K562 (cell line): ENCODE results near the gene ASPHD1. TPM values are rescaled to one million over a fixed set of nuclear protein-coding genes. Genes with fewer than 3 reads are reported as not detected.

Experiments used
- ATAC-seq: fragments of 200-7000 bp; cut with Tn5 transposase; 3 replicates; pipeline ENCODE4 v1.9.1; 2020; ENCODE audit warnings: moderate library complexity
- BruUV-seq: library from RNA; stranded (reverse); fragments of 400-500 nt; replicated peaks from 2 replicates; lab custom pipeline; 2021; lab: Mats Ljungman, UMichigan
- CTCF ChIA-PET: fragments of 300-600 bp; formaldehyde crosslinking; extraction: SDS; loops from one replicate; lab custom pipeline; 2021; ENCODE audit warnings: low intra/inter-chr PET ratio; lab: Yijun Ruan, JAX
- POLR2A ChIA-PET: fragments of 300-600, 350-650 bp; sonication (Branson Sonifier 250); formaldehyde crosslinking; extraction: SDS; loops from one replicate; lab custom pipeline; 2021; ENCODE audit warnings: antibody characterized with exemption, inconsistent platforms; lab: Yijun Ruan, JAX
- DNase-seq, 4 experiments: peaks; one replicate each; pipeline versions ENCODE4 v3.0.0 to v3.0.0-alpha.2; 2011 to 2018; ENCODE audit warnings: low spot score in 3 of 4, mixed read lengths in 3 of 4; ENCODE audit errors: extremely low read depth in 1 of 4
- FAIRE-seq: peaks from 2 replicates; lab custom pipeline; 2011; peaks lifted over from hg19 to GRCh38; lab: Jason Lieb, UNC
- H2AFZ ChIP-seq: 2 replicates; pipeline ENCODE4 v1.6.0; 2011; ENCODE audit warnings: low read depth, low read length, control low read depth, inconsistent platforms
- H3K27ac ChIP-seq: fragments of 200-600 bp; 3 replicates; pipeline ENCODE4 v1.8.0; 2011; ENCODE audit warnings: low read depth, mild to moderate bottlenecking, control low read depth, inconsistent platforms, low read length, moderate library complexity, mixed read lengths; ENCODE audit errors: extremely low read depth
- H3K27me3 ChIP-seq, 2 experiments: fragments of 300-600 bp in 1 of 2; 2 replicates in 1 of 2; 3 replicates in 1 of 2; pipeline versions ENCODE4 v1.6.0 to v1.8.0; 2011; ENCODE audit warnings: inconsistent platforms in 2 of 2, low read length in 2 of 2, mild to moderate bottlenecking in 1 of 2, mixed read lengths in 1 of 2, moderate library complexity in 1 of 2; ENCODE audit not compliant: control insufficient read depth in 2 of 2, insufficient read depth in 2 of 2
- H3K36me3 ChIP-seq: fragments of 300-600 bp; 3 replicates; pipeline ENCODE4 v1.8.0; 2011; ENCODE audit warnings: mild to moderate bottlenecking, low read length, inconsistent platforms; ENCODE audit not compliant: control insufficient read depth, insufficient read depth
- H3K4me1 ChIP-seq, 2 experiments: fragments of 200-600 bp in 1 of 2; replicated peaks in 1 of 2; 2 replicates in 1 of 2; 3 replicates in 1 of 2; pipeline versions ENCODE4 v1.5.1 to v1.8.0; 2011; ENCODE audit warnings: inconsistent platforms in 2 of 2, low read length in 2 of 2, mild to moderate bottlenecking in 1 of 2, mixed read lengths in 1 of 2, moderate library complexity in 1 of 2; ENCODE audit not compliant: control insufficient read depth in 2 of 2, insufficient read depth in 2 of 2
- H3K4me2 ChIP-seq: 2 replicates; pipeline ENCODE4 v1.6.1; 2011; ENCODE audit warnings: low read length, control low read depth, inconsistent platforms, mixed read lengths; ENCODE audit not compliant: insufficient read depth
- H3K4me3 ChIP-seq: fragments of 200-600 bp; sonication (generic), shearing (Covaris generic); 2 replicates; pipeline ENCODE4 v1.5.1; 2016; ENCODE audit warnings: control low read depth, inconsistent platforms
- H3K79me2 ChIP-seq: fragments of 200-600 bp; 3 replicates; pipeline ENCODE4 v1.8.0; 2011; ENCODE audit warnings: low read length, inconsistent platforms; ENCODE audit not compliant: control insufficient read depth, insufficient read depth
- H3K9ac ChIP-seq, 2 experiments: 2 replicates each; pipeline versions ENCODE4 v1.6.0 to v1.6.1; 2011; ENCODE audit warnings: low read depth in 2 of 2, low read length in 2 of 2, control low read depth in 1 of 2, inconsistent platforms in 1 of 2, mild to moderate bottlenecking in 1 of 2, mixed read lengths in 1 of 2; ENCODE audit not compliant: insufficient read depth in 1 of 2
- H3K9me1 ChIP-seq: one replicate; pipeline ENCODE4 v1.6.0; 2011; ENCODE audit warnings: inconsistent platforms, mild to moderate bottlenecking, low read length, moderate library complexity; ENCODE audit not compliant: control insufficient read depth, insufficient read depth
- H3K9me3 ChIP-seq: replicated peaks from 2 replicates; pipeline ENCODE4 v1.5.1; 2011; ENCODE audit warnings: low read depth, low read length, inconsistent platforms; ENCODE audit not compliant: control insufficient read depth, insufficient read depth
- H4K20me1 ChIP-seq: replicated peaks from 2 replicates; pipeline ENCODE4 v1.6.1; 2011; ENCODE audit warnings: low read length, inconsistent platforms, mixed read lengths; ENCODE audit not compliant: control insufficient read depth, insufficient read depth
- KAT8 ChIP-seq: fragments of 450-650 bp; IDR thresholded peaks from 2 replicates; pipeline ENCODE4 v1.6.1; 2016; ENCODE audit warnings: low read depth, mild to moderate bottlenecking
- PHB ChIP-seq: fragments of 250-450 bp; sonication (Bioruptor Pico); IDR thresholded peaks from 2 replicates; pipeline ENCODE4 v1.5.0; 2021
- XRCC3 ChIP-seq: fragments of 450-650 bp; IDR thresholded peaks from 2 replicates; pipeline ENCODE4 v1.6.1; 2017; ENCODE audit warnings: mild to moderate bottlenecking, moderate library complexity
- ZNF57 ChIP-seq: fragments of 450-650 bp; formaldehyde crosslinking; IDR thresholded peaks from 2 replicates; pipeline ENCODE4 v1.4.0; 2020; ENCODE audit warnings: mild to moderate bottlenecking, moderate library complexity
- ZNF639 ChIP-seq, 2 experiments: fragments of 200-800 bp in 1 of 2; sonication (Bioruptor generic) in 1 of 2; sonication (generic) in 1 of 2; formaldehyde crosslinking in 1 of 2; IDR thresholded peaks in 1 of 2; conservative IDR thresholded peaks in 1 of 2; 2 replicates each; pipeline versions ENCODE4 v1.5.0 to v1.6.1; 2016 to 2020; ENCODE audit warnings: missing compliant biosample characterization in 1 of 2, missing genetic modification characterization in 1 of 2, missing genetic modification reagents in 1 of 2
- ZNF778 ChIP-seq: fragments of 450-650 bp; formaldehyde crosslinking; IDR thresholded peaks from 2 replicates; pipeline ENCODE4 v1.4.0; 2020; ENCODE audit warnings: mild to moderate bottlenecking, moderate library complexity
- WGBS: fragments of 100-300 bp; shearing (Covaris generic); methylation state at CpG from one replicate; pipeline ENCODE4 v1.1.6; 2016; ENCODE audit warnings: low coverage, mixed read lengths; ENCODE audit not compliant: insufficient coverage; ENCODE audit errors: missing lambda C conversion rate; 5-methylcytosine and 5-hydroxymethylcytosine counted together
- in situ Hi-C: fragments of 300-500 bp; cut with MboI; formaldehyde crosslinking; loops from 4 replicates; pipeline ENCODE4 v1.15.0; 2018; ENCODE audit warnings: inconsistent platforms, mixed read lengths
- intact Hi-C: fragments of 100-400 bp; cut with micrococcal nuclease; formaldehyde crosslinking; loops from 2 replicates; pipeline ENCODE4 v1.14.2; 2022
- polyA plus RNA-seq, 8 experiments: library from polyadenylated mRNA; depleted of rRNA in 4 of 8; stranded (reverse) in 5 of 8; unstranded in 3 of 8; fragments of >200 nt; fragmentation: Nextera tagmentation in 2 of 8; fragmentation: Illumina TruSeq in 1 of 8; extraction: Ambion mirVana in 2 of 8; extraction: Trizol in 1 of 8; gene quantifications; 2 replicates each; pipeline versions ENCODE4 v1.2.1 to v1.2.3, GENCODE V29; 2011 to 2014; ENCODE audit warnings: inconsistent platforms in 1 of 8, missing spikeins in 1 of 8
- total RNA-seq, 7 experiments: library from RNA; depleted of rRNA in 6 of 7; stranded (reverse); fragments of >200 nt in 6 of 7; fragmentation: Illumina TruSeq in 2 of 7; extraction: Trizol in 2 of 7; gene quantifications; 2 replicates each; pipeline versions ENCODE4 v1.2.1 to v1.2.3, GENCODE V29; 2011 to 2021; ENCODE audit warnings: low replicate concordance in 1 of 7

The ASPHD1 gene
- total and polyA plus RNA-seq, 9 of the 15 experiments (the other 6 are each of a cell fraction or from before 2014, with no cell fraction given): 0.03 to 0.70 (median 0.24) TPM; not detected in 5

GRCh38 chr16:29950806-29951461, 50.6 kb downstream of the ASPHD1 start (continued):
- TF ChIP-seq ZNF639 (CRISPR knock-in tag; conservative IDR thresholded peaks at IDR 0.05 in 1 of 2, IDR thresholded peaks at IDR 0.05 in 1 of 2) (no peak), ZNF57 (CRISPR knock-in tag) (no peak)

GRCh38 chr16:29951625-29952365, 51.5 kb downstream of the ASPHD1 start:
- DNase-seq: no peak
- ChIA-PET CTCF (no interaction called here), POLR2A (interaction anchor here (0.6 kb wide), 1 partner anchor 9 kb away, joined by 4 read pairs; no protein-coding TSS in a partner anchor)
- no peak overlapping the region for H3K9ac ChIP-seq
- peak; percentile 45; the same call in 2 of the 3 replicates for ATAC-seq
- no peak for FAIRE-seq
- H3K27me3 ChIP-seq: no peaks in the 10 kb centered on the region
- peaks cover 0 to 3% of the 10 kb centered on the region in 2 experiments; a peak in 1 of 5 replicates for H3K4me1 ChIP-seq
- H3K79me2 ChIP-seq: no peaks in the 10 kb centered on the region
- intact Hi-C loops: no loop called here
- BruUV-seq: no TSS peak
- H4K20me1 ChIP-seq: no peaks in the 10 kb centered on the region
- H3K4me3 ChIP-seq: no peak overlapping the region
- peak overlapping the region; percentile 22; the same call in 1 of the 2 replicates for H2AFZ ChIP-seq
- WGBS: 66% methylated on average over 8 of the region's 8 CpGs
- peaks cover 9% of the 10 kb centered on the region for H3K9me3 ChIP-seq
- no peaks in the 10 kb centered on the region for H3K36me3 ChIP-seq
- H3K4me2 ChIP-seq: no peak overlapping the region
- in situ Hi-C loops: no loop called here
- TF ChIP-seq XRCC3 (no peak), ZNF778 (no peak), PHB (CRISPR knock-in tag) (no peak), KAT8 (no peak)
- H3K9me1 ChIP-seq: no peaks in the 10 kb centered on the region
- H3K27ac ChIP-seq: no peak overlapping the region

Other genes with a start within 250 kb of the ASPHD1 start
Only the 7 nearest of the 25 such genes appear.
- gene PAGR1, start 84.3 kb upstream of the ASPHD1 start, total RNA-seq (2014; rRNA removed): 58.2 and 68.3 TPM in 2 replicates
- 16.5 and 16.8 TPM in 2 replicates for gene PAGR1, start 84.3 kb upstream of the ASPHD1 start, total RNA-seq (2014; rRNA removed; fragmentation: Illumina TruSeq; extraction: Trizol)
- 40.7 and 42.2 TPM in 2 replicates for gene PAGR1, start 84.3 kb upstream of the ASPHD1 start, total RNA-seq (2015; rRNA removed; fragmentation: Illumina TruSeq; extraction: Trizol)
- 33.3 and 36.0 TPM in 2 replicates for gene PAGR1, start 84.3 kb upstream of the ASPHD1 start, total RNA-seq (2021)
- gene PAGR1, start 84.3 kb upstream of the ASPHD1 start, polyA plus RNA-seq (2011; rRNA removed): 15.4 and 16.6 TPM in 2 replicates
- gene PAGR1, start 84.3 kb upstream of the ASPHD1 start, polyA plus RNA-seq (2014; fragmentation: Illumina TruSeq; extraction: Trizol): 15.7 and 26.0 TPM in 2 replicates
- gene PAGR1, start 84.3 kb upstream of the ASPHD1 start, polyA plus RNA-seq (2014; fragmentation: Nextera tagmentation; extraction: Ambion mirVana): 1 to 10 TPM; 1.4 to 4.5 TPM
- 42.8 and 51.3 TPM in 2 replicates for gene PAGR1, start 84.3 kb upstream of the ASPHD1 start, polyA plus RNA-seq (2014; rRNA removed)
- 0.53 and 1.00 TPM in 2 replicates for gene MVP, start 80.0 kb upstream of the ASPHD1 start, total RNA-seq (2014; rRNA removed)
- 0.41 and 0.65 TPM in 2 replicates for gene MVP, start 80.0 kb upstream of the ASPHD1 start, total RNA-seq (2014; rRNA removed; fragmentation: Illumina TruSeq; extraction: Trizol)
- gene MVP, start 80.0 kb upstream of the ASPHD1 start, total RNA-seq (2015; rRNA removed; fragmentation: Illumina TruSeq; extraction: Trizol): 0.76 and 0.98 TPM in 2 replicates
- gene MVP, start 80.0 kb upstream of the ASPHD1 start, total RNA-seq (2021): 1.4 and 1.9 TPM in 2 replicates
- gene MVP, start 80.0 kb upstream of the ASPHD1 start, polyA plus RNA-seq (2011; rRNA removed): 0.39 and 1.1 TPM in 2 replicates
- gene MVP, start 80.0 kb upstream of the ASPHD1 start, polyA plus RNA-seq (2014; fragmentation: Illumina TruSeq; extraction: Trizol): 0.43 and 0.69 TPM in 2 replicates
- not detected for gene MVP, start 80.0 kb upstream of the ASPHD1 start, polyA plus RNA-seq (2014; fragmentation: Nextera tagmentation; extraction: Ambion mirVana)
- 0.66 and 1.1 TPM in 2 replicates for gene MVP, start 80.0 kb upstream of the ASPHD1 start, polyA plus RNA-seq (2014; rRNA removed)
- 32.5 and 42.4 TPM in 2 replicates for gene CDIPT, start 37.3 kb upstream of the ASPHD1 start, total RNA-seq (2014; rRNA removed)
- gene CDIPT, start 37.3 kb upstream of the ASPHD1 start, total RNA-seq (2014; rRNA removed; fragmentation: Illumina TruSeq; extraction: Trizol): 6.3 and 8.4 TPM in 2 replicates
- 17.1 and 17.6 TPM in 2 replicates for gene CDIPT, start 37.3 kb upstream of the ASPHD1 start, total RNA-seq (2015; rRNA removed; fragmentation: Illumina TruSeq; extraction: Trizol)
- 34.3 and 36.7 TPM in 2 replicates for gene CDIPT, start 37.3 kb upstream of the ASPHD1 start, total RNA-seq (2021)
- 23.0 and 31.9 TPM in 2 replicates for gene CDIPT, start 37.3 kb upstream of the ASPHD1 start, polyA plus RNA-seq (2011; rRNA removed)
- gene CDIPT, start 37.3 kb upstream of the ASPHD1 start, polyA plus RNA-seq (2014; fragmentation: Illumina TruSeq; extraction: Trizol): 24.4 and 38.2 TPM in 2 replicates
- 1 to 10 TPM; 1.3 to 2.1 TPM for gene CDIPT, start 37.3 kb upstream of the ASPHD1 start, polyA plus RNA-seq (2014; fragmentation: Nextera tagmentation; extraction: Ambion mirVana)
- 37.0 and 37.9 TPM in 2 replicates for gene CDIPT, start 37.3 kb upstream of the ASPHD1 start, polyA plus RNA-seq (2014; rRNA removed)
- 1.3 and 1.6 TPM in 2 replicates for gene SEZ6L2, start 938 bp upstream of the ASPHD1 start, total RNA-seq (2014; rRNA removed)
- gene SEZ6L2, start 938 bp upstream of the ASPHD1 start, total RNA-seq (2014; rRNA removed; fragmentation: Illumina TruSeq; extraction: Trizol): 0.29 and 0.40 TPM in 2 replicates
- gene SEZ6L2, start 938 bp upstream of the ASPHD1 start, total RNA-seq (2015; rRNA removed; fragmentation: Illumina TruSeq; extraction: Trizol): 0.72 TPM in 2 replicates
- gene SEZ6L2, start 938 bp upstream of the ASPHD1 start, total RNA-seq (2021): 2.1 TPM in 2 replicates
- 0.36 and 1.6 TPM in 2 replicates for gene SEZ6L2, start 938 bp upstream of the ASPHD1 start, polyA plus RNA-seq (2011; rRNA removed)
- gene SEZ6L2, start 938 bp upstream of the ASPHD1 start, polyA plus RNA-seq (2014; fragmentation: Illumina TruSeq; extraction: Trizol): 1.2 and 1.7 TPM in 2 replicates
- gene SEZ6L2, start 938 bp upstream of the ASPHD1 start, polyA plus RNA-seq (2014; fragmentation: Nextera tagmentation; extraction: Ambion mirVana): under 1 TPM; 0.10 to 0.22 TPM
- gene SEZ6L2, start 938 bp upstream of the ASPHD1 start, polyA plus RNA-seq (2014; rRNA removed): 1.3 TPM in 2 replicates
- 9.8 and 10.6 TPM in 2 replicates for gene KCTD13, start 25.7 kb downstream of the ASPHD1 start, total RNA-seq (2014; rRNA removed)
- gene KCTD13, start 25.7 kb downstream of the ASPHD1 start, total RNA-seq (2014; rRNA removed; fragmentation: Illumina TruSeq; extraction: Trizol): 5.2 and 6.7 TPM in 2 replicates
- 7.1 and 8.4 TPM in 2 replicates for gene KCTD13, start 25.7 kb downstream of the ASPHD1 start, total RNA-seq (2015; rRNA removed; fragmentation: Illumina TruSeq; extraction: Trizol)
- 18.5 and 20.6 TPM in 2 replicates for gene KCTD13, start 25.7 kb downstream of the ASPHD1 start, total RNA-seq (2021)
- gene KCTD13, start 25.7 kb downstream of the ASPHD1 start, polyA plus RNA-seq (2011; rRNA removed): 14.5 and 23.3 TPM in 2 replicates
- 9.5 and 11.0 TPM in 2 replicates for gene KCTD13, start 25.7 kb downstream of the ASPHD1 start, polyA plus RNA-seq (2014; fragmentation: Illumina TruSeq; extraction: Trizol)
- 1 to 10 TPM; 1.0 to 2.3 TPM for gene KCTD13, start 25.7 kb downstream of the ASPHD1 start, polyA plus RNA-seq (2014; fragmentation: Nextera tagmentation; extraction: Ambion mirVana)
- gene KCTD13, start 25.7 kb downstream of the ASPHD1 start, polyA plus RNA-seq (2014; rRNA removed): 17.3 and 21.3 TPM in 2 replicates
- 56.4 and 60.5 TPM in 2 replicates for gene TMEM219, start 61.6 kb downstream of the ASPHD1 start, total RNA-seq (2014; rRNA removed)
- 34.1 and 35.3 TPM in 2 replicates for gene TMEM219, start 61.6 kb downstream of the ASPHD1 start, total RNA-seq (2014; rRNA removed; fragmentation: Illumina TruSeq; extraction: Trizol)
- gene TMEM219, start 61.6 kb downstream of the ASPHD1 start, total RNA-seq (2015; rRNA removed; fragmentation: Illumina TruSeq; extraction: Trizol): 46.4 and 46.8 TPM in 2 replicates
- 57.7 and 64.6 TPM in 2 replicates for gene TMEM219, start 61.6 kb downstream of the ASPHD1 start, total RNA-seq (2021)
- 55.5 and 85.5 TPM in 2 replicates for gene TMEM219, start 61.6 kb downstream of the ASPHD1 start, polyA plus RNA-seq (2011; rRNA removed)
- gene TMEM219, start 61.6 kb downstream of the ASPHD1 start, polyA plus RNA-seq (2014; fragmentation: Illumina TruSeq; extraction: Trizol): 41.5 and 48.3 TPM in 2 replicates
- 10 to 100 TPM; 49.4 to 57.1 TPM for gene TMEM219, start 61.6 kb downstream of the ASPHD1 start, polyA plus RNA-seq (2014; fragmentation: Nextera tagmentation; extraction: Ambion mirVana)
- 62.8 and 74.4 TPM in 2 replicates for gene TMEM219, start 61.6 kb downstream of the ASPHD1 start, polyA plus RNA-seq (2014; rRNA removed)
- 29.3 and 33.3 TPM in 2 replicates for gene TAOK2, start 73.4 kb downstream of the ASPHD1 start, total RNA-seq (2014; rRNA removed)
- 7.1 and 8.5 TPM in 2 replicates for gene TAOK2, start 73.4 kb downstream of the ASPHD1 start, total RNA-seq (2014; rRNA removed; fragmentation: Illumina TruSeq; extraction: Trizol)
- gene TAOK2, start 73.4 kb downstream of the ASPHD1 start, total RNA-seq (2015; rRNA removed; fragmentation: Illumina TruSeq; extraction: Trizol): 20.1 and 21.7 TPM in 2 replicates
- 34.0 and 41.8 TPM in 2 replicates for gene TAOK2, start 73.4 kb downstream of the ASPHD1 start, total RNA-seq (2021)
- gene TAOK2, start 73.4 kb downstream of the ASPHD1 start, polyA plus RNA-seq (2011; rRNA removed): 13.7 and 19.6 TPM in 2 replicates
- 11.6 and 16.5 TPM in 2 replicates for gene TAOK2, start 73.4 kb downstream of the ASPHD1 start, polyA plus RNA-seq (2014; fragmentation: Illumina TruSeq; extraction: Trizol)
- under 1 TPM; 0.10 to 0.11 TPM for gene TAOK2, start 73.4 kb downstream of the ASPHD1 start, polyA plus RNA-seq (2014; fragmentation: Nextera tagmentation; extraction: Ambion mirVana)
- gene TAOK2, start 73.4 kb downstream of the ASPHD1 start, polyA plus RNA-seq (2014; rRNA removed): 22.6 and 27.7 TPM in 2 replicates